HT1080 (cell line): Measurements from ENCODE around the gene SEMA3G. TPM values are rescaled to one million over a fixed set of nuclear protein-coding genes. Genes with fewer than 3 reads are reported as not detected.

Experiments
- DNase-seq: peaks from one replicate; pipeline ENCODE4 v3.0.0-alpha.2; 2015; ENCODE audit warnings: low read depth
- total RNA-seq: library from RNA; depleted of rRNA; stranded (reverse); fragments of >200 nt; shearing (Covaris generic); gene quantifications from 2 replicates; pipeline ENCODE4 v1.2.3, GENCODE V29; 2014

SEMA3G gene
- total RNA-seq, 1 experiment from 2014 or later, result 0.53 TPM

DNA sequence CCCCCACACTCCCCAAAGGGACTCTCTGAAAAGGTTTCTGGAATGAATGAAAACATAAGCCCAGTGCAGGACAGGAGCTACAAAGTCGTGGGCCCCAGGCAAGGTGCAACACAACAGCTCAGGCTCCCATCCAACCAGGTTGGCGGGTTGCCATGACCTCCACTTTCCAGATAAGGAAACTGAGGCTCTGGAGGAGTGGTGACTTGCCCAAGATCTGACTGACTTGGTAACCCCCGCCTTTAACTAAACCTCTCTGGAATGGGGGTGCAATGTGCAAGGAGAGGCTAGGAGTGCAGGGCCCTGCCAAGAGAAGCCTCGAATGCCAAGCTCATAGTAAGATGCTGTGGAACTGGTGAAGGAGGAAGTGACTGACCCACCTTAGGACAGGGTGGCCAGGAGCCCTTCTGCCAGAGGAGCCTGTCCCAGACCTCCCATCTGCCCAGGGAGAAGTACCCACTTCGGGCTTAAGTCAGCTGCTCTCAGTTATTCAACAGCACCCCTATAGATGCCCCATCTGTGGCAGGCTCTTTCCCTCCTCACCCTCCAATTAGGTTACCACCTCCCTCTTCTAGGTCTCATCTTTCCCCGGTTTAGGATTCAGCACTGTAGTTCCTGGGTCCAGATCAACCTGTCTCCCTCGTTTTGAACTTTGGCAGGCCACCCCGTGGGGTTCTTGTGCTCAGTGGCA lies 9.5 kb upstream of the SEMA3G start:
- DNase-seq, result no peak

DNA sequence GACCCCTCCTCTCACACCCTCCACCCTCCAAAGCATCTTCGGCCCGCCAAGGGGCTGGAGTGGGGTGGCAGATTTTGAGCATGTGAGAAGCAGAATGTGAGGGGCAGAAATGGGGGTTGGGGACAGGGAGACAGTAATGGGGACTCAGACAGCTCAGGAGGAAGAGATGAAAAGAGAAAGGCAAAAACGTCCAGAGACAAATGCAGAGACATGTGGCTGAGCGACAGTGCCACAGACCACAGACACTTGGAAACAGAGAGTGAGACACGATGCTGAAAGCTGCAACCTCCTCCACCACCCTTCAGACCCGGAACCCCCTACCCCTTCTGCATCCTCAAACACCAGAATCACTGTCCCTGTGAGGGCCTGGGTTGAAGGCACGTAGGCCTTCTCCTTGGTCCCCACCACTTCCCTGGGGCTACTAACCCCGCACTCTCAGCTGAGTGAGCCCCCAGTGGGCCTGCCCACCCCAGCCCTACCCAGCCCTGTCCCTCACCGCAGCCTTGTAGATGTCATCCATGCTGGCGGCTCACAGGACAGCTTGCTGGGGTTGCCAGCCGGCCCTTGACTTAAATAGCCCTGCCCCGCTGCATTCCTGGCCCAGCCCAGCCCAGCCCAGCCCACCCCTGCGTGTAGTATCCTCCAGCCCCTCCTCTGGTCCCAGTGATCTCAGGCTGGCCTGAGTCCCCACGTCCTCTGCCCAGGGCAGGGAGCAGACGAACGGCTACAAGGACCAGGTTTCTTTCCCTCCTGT lies 8.8 kb upstream of the SEMA3G start, which contains the start of gene TNNC1:
TSS of gene TNNC1 (minus strand) at position 546 of the 754 bp plus-strand sequence. CDS start at position 520, 26 bp downstream.
- DNase-seq, result no peak

DNA sequence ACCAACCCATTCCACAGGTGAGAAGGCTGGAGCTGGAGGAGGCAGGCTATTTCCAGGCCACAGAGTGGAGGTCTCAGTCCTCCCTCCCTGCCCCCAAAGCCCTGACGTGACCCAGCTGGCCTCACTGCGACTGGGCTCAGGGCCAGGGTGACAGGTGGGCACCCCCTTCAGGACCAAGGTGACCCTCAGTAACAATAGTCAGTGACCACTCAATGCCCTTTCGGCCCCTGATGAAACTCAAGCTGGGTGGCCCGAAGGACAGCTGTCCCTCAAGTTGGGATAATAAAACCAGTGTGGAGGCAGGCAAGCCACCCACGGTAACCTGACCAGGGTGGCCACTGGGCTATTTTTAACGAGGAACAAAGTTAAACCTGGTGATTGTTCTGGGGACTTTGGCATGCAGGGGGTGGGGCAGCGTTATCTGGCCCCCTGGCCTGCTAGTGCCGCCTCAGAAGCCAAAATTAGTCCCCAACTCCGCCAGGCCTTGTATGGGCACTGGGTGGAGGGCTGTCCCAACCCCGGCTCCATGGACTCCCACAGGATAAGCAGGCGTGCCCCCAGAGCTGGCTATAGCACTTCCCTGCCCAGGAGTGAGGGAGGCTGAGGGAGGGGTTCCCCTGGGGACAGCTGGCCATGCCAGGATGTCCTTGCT lies 7.8 kb upstream of the SEMA3G start:
- no peak for DNase-seq

DNA sequence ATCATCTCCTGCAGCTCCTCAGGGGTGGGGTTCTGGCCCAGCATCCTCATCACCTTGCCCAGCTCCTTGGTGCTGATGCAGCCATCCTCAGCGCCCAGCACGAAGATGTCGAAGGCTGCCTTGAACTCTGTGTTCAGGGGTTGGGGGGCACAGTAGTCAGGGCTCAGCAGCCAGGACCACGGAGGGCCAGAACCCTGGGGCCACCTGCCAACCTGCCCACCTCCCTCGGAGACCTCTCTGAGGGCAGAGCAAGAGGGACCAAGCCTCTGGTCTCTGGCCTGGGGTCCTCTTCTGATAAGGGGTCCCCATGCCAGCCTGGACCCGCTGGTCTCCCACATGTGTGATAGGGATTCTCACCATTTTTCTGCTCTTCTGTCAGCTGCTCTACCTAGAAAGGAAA lies 7.2 kb upstream of the SEMA3G start:
- DNase-seq, result no peak

DNA sequence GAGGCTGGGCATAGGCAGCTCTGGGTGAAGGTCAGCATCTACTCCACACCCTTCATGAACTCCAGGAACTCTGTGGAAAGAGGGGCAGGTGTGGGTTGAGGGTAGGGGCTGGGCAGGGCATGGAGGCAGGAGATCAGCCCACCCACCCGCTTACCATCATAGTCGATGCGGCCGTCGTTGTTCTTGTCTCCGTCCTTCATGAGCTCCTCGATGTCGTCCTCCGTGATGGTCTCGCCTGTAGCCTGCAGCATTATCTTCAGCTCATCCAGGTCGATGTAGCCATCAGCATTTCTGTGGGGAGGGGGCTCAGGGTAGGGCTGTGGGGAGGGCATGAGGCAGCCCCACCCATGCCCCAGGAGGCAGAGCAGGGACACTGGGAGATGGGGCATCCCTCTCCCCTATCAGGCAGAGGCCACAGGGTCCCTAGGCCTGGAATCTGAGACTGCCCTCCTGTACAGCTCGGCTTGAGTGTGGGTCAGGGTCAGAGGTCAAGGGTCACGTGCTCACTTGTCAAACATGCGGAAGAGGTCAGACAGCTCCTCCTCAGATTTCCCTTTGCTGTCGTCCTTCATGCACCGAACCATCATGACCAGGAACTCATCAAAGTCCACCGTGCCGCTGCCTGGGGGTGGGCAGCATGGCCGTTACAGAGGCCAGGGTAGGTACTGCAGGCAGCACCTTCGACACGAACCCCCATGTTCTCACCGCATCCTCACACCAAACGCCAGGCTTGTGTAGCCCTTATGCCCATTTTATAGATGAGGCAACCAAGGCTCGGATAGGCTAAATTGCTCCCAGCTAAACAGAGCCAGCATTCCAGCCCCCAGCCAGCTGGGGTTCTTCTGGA lies 6.6 kb upstream of the SEMA3G start:
- DNase-seq, result no peak

DNA sequence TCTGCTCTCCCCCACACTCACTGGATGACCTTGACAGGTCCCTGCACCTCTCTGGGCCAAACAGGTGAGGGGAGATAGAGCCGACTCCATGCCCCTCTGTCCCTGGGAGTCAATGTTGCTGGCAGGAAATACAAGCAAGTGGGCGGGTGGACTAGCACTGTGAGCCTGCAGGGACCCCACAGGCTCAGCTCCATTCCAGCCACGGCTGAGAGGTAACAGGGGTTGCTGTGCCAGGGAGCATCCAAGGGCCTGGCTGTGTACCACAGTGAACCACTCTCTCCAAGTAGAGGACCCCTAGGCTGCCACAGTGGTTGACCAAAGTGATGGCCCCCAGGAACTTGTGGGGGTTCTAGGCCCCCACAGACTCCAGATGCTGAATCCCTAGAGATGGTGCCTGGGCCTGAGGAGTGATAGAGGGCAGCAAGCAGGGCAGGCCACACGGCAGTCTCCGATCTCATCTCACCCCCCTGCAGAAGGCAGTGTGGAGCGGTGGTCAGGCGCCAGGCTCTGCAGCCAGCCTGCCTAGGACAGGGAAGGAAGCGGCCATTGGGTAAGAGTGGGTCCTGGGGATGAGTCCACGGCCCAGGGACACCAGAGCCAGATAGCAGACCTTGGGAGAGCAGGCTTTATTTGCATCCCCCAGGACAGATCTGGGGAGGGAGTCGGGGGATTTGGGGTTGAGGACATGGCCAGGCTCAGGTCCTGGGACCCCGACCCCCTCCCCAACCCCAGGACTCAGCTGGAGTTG lies 5.8 kb upstream of the SEMA3G start:
- DNase-seq, result no peak

DNA sequence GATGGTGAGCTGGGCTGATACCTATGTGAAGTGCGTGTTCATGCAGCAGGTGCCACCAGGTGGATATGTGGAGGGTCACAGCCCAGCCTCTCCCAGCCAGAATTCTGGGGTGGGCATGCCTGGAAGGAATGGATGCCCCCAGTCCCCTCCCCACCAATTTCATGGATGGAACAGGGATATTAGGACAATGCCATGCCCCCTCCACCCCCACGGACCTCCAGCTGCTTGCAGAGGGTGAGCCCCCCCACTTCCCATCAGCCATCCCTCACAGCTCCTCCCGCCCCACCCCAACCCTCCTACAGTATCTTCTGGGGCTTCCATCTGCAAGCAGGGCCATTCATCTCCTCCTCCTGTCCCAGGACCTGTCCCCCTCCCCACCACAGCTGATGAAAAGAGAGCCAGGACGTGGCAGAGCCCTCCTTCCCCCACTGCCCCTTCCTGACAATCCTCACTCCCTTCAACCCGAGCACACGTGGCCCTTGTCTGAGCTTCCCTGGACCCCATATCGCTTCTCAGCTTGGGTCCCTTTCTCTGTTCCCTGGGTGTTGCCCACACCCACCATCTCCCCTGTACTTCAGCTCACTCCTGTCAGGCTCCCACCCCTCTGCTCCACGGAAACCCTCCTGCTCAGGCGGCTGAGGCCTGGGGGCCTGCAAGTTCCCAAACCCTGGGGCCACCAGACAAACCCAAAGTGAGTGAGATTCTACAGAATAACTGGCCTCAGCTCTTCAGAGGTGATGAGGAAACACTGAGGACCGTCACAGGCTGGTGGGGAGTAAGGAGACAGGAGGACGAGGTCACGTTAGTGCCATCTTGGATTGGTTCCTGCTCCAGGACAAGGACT lies 2.8 kb upstream of the SEMA3G start:
- DNase-seq, result no peak

DNA sequence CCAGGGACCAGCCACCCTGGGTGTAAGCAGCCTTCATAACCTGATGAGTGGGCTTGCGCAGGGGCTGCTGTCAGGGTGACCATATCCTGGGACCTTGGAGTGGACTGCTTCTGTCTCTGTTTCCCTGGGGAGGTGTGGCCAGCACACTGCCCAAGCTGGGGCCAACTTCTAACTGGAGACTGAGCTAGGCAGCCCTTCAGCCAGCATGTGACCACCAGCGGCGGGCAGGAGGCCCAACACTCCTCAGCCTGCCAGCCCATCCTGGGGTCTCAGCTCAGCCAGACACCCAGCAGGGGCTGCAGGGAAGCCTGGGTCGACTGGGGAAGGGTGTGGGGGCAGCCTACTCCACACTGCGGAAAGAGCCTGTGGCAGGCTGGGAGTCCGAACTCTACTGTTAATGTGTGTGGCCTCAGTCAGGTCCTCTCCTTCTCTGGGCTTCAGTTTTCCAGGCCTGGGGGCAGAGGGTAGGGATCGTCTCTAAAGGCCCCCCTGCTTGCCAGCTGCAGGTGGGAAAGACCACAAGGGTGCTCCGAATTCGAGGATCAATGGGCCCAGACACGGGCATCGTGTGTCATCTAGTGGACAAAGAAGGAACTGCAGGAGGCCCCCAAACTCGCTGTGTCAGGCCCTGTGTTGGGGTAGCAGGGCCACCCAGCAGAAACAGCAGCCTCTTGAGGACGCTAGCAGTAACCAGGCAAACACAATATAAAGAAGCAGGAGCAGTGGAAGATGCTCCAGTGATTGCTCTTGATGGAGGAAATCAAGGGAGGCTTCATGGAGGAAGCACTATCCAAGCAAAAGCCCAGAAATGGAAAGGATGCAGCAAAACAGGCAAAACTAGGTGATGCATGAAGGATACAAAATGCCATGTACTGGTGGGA lies 2.0 kb upstream of the SEMA3G start:
- DNase-seq, result peak; percentile 68

DNA sequence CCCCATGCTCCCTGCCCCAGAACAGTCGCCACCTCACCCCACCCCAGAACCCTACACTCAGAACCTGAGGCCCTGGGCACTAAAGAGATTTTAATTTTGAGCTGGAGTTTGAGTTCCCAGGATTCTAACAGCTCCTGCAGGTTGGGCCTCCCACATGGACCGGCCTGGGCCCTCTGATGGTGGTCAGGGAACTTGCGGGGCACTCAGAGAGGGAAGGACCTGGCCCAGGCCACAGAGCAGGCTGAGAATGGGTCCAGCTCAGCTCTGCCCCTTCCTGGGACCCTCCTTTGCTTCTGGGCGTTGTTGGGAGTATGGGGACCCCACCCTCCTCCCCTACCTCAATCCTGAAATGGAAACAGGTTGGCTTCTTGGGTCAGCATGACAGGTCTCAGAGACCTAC lies 1.1 kb upstream of the SEMA3G start:
- no peak for DNase-seq

DNA sequence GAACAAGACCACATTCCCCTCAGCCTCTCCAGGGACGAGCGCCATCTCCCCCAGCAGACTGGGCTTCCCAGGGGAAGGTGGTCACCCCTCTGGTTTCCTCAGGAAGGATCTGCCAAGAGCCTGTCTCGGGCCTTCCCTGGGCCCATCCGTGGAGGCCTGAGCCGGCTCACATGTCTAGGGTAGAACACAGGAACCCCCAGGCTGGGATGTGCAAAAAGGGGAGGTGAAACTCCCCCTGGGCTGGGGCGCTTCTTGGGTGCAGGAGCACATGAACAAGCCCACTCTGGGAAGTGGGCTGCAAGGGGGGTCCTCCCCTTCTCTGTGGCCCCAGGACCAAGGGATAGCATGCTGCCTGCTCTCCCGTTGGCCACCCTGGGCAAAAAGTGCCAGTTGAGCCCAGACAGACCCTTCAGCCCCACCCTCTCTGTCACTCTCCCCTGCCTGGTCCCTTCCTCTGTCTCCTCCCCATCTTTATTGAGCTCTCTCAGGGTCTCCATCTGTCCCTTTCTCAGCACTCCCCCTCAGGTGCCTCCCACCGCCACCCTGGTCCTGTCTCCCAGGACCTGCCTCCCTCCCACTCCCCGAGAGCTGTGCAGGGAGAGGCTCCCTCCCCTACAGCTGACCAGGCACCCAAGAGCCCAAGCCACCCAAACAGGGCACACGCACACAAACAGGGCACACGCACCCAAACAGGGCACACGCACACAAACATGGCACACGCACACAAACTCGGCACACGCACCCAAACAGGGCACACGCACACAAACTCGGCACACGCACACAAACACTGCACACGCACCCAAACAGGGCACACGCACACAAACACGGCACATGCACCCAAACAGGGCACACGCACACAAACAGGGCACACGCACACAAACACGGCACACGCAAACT lies 864 bp downstream of the SEMA3G start:
- no peak for DNase-seq

DNA sequence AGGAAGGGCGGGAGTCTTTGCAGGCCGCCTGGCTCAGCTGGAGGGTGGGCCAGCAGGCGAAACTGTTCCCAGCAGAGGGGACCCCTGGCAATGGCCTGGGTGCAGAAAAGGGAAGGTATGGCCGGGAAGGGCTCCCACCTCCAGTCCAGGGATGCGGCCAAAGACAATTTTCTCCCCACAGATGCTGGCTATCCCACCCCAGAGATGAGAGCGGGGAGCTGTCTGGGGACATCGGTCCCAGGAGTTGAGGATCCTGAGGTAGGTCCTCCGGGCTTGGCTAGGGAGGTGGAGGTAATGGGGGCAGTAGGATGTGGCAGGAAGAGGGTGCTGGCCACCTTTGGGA lies 1.7 kb downstream of the SEMA3G start:
- DNase-seq, result no peak

DNA sequence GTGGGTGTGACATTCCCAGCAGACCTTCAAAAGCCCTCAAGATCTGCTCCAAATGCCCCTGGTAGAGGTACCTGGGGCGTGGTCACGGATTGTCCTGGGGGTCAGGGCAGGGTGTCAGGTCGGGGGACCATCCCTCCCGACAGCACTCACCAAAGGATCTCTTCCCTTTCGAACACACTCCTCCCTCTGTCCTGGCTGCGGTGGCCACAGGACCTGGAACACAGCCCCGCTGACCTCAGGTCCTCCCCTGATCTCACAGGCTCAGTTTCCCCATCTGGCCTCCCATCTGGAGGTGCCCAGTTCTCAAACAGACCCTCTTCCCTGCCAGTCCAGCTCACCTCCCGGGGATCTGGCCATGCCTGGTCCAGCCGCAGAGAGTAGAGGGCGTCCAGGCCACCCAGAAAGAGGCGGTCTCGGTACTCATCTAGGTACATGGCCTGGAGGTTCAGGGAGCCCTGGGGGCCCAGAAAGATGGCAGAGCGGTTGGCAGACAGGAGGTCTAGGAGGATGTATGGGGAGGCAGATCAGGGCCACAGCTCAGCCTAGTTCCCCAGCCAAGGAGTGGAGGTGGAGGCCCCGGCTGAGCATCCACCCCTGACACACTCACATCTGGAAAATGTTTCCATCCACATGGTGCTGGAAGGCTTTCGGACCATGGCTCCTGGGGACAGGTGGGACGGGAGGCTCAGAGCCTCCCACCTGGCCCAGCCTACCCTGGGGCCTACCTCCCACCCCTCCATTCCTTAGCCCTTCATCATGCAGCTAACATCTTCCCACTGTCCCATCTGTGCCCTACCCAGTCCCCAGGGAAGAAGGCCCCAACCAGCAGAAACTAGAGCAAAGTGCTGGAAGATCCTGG lies 2.3 kb downstream of the SEMA3G start:
- no peak for DNase-seq

DNA sequence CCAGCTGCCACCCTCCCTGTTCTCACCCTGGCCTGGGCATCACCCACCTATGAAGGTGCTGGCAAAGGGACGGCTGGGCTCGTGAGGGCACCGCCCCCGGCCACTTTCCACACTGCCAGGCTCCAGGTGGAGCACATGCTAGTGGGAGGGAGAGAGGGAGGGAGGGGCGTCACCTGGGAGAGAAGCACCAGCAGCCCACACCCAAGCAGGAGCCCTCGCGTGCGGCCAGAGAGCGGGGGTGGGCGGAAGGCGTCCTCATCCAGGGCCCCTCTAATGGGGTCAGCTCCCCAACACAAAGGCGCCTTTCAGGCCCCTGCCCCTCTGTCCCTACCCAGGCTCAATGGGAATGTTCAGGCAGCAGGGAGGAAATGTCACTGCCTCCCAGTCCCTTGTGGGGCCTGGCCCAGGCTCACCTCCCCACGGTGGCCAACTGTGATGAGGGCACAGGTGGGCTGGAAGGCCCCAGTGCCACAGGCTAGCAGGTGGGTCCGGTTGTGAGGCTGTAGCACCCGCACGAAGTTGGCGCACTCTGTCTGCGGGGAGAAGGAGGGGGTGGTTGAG lies 3.1 kb downstream of the SEMA3G start:
- DNase-seq, result no peak

DNA sequence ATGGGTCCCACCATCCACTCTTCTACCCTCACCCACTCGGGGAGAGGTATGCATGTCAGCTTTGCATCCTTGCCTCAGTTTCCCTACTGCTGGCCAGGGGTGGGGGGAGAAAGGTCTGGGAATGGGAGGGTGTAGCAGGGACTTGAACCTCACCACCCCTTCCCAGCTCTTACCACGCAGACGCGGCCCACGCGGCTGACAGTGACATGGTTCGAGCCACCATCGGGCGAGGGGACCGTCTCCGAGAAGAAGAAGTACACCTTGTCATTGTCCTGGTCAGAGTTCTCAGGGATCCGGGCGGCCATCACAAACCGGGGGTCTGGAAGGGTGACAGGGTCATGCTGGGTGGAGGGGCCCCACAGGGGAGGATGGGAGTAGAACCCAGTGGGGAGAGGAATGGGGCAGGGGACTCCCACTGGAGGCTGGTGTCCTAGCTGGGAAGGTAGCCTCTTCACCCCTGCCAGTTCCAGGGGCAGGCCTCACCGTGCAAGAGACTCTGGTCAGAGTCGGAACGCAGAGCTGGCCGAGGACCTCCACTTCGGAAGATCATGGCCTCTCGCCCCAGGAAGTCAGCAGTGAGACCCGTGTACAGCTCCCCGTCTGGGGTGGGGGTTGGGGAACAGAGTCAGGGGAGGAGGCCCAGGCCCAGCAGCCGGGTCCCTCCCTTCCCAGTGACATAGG lies 3.7 kb downstream of the SEMA3G start:
- DNase-seq, result no peak

DNA sequence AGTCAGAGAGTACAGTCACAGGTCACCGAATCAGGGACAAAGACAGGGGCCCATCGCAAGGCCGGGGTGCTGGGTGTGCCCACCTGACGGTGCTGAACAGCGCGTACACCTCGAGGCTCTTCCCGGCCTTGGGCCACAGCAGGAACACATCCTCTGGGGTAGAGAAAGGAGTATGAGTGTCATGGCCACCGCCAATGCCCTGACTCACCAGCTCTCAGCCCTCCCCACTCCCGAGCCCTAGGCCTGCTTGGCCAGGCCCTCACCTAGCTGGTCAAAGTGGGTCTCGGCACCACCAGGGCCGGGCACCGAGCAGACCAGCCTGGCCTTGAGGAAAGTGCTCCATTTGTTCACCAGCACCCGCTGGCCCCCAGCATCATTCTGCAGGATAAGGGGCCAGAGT lies 4.2 kb downstream of the SEMA3G start:
- no peak for DNase-seq

DNA sequence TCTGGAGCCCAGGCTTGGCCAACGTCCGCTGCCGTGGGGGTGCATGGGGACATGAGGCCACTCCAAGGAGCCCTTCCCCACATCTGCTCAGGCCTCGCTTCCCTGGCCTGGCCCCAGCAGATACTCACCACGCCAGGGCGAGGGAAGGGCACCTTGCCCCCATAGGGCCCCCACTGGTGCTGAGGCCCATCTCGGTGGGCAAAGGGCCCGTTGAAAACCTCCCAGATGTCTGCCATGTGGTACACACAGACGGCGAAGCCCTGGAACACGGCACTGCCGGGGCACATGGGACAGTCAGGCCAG lies 4.7 kb downstream of the SEMA3G start:
- DNase-seq, result no peak
